H1 (cell line): ENCODE data around the gene GNG8. TPM values are rescaled to one million over a fixed set of nuclear protein-coding genes. Genes with fewer than 3 reads are reported as not detected.

Source experiments
- CHD1 ChIP-seq: IDR thresholded peaks from 2 replicates; pipeline ENCODE4 v1.6.1; 2012; ENCODE audit warnings: low read depth, low read length, improper control_type of control experiment
- CHD7 ChIP-seq: fragments of 300-600 bp; sonication (generic); IDR thresholded peaks from 2 replicates; pipeline ENCODE4 v1.7.1; 2012; ENCODE audit warnings: low read length, moderate library complexity, mild to moderate bottlenecking, inconsistent platforms; ENCODE audit not compliant: insufficient replicate concordance
- SIRT6 ChIP-seq: IDR thresholded peaks from one replicate; pipeline ENCODE4 v1.7.1; 2012; ENCODE audit warnings: low read length, inconsistent platforms
- polyA plus RNA-seq, 7 experiments: library from polyadenylated mRNA; depleted of rRNA in 3 of 7; stranded (reverse) in 5 of 7; unstranded in 2 of 7; fragments of >200 nt in 5 of 7; fragments of 200-250 nt in 2 of 7; gene quantifications; 1 replicate in 5 of 7; 2 replicates in 1 of 7; 4 replicates in 1 of 7; pipeline versions ENCODE4 v1.2.1 to v1.2.3, GENCODE V29; 2011 to 2013; ENCODE audit warnings: missing spikeins in 2 of 7, mixed read lengths in 2 of 7
- total RNA-seq: library from RNA; stranded (reverse); fragmentation: NEBNext Ultra II Directional; extraction: Animal tissue kit (Norgen Biotek cat#: 25700); gene quantifications from 2 replicates; pipeline ENCODE4 v1.2.1, GENCODE V29; 2021

The GNG8 gene
- total and polyA plus RNA-seq, 2 of the 8 experiments (the other 6 are each of a cell fraction or from before 2014, with no cell fraction given): not detected

DNA sequence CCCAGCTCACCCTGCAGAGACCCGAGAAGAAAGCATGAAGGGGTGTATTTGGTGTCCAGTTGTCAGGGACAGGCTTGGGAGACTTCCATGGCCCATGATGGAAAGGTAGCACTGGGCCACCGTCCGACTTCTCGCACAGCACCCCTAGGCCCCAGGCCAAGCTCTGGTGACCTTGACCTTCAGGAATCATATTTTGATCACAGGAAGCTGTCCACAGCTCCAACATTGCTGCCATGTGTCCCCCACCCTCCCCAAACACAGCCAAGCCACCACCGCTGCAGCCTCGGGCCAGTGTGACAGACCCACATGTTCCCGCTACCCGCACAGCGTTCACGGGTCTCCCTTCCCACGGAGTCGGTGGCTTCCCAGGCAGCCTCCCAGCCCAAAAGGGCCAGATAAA lies 10.3 kb downstream of the GNG8 start (continued):
- TF ChIP-seq CHD7: no peak
- no peak for TF ChIP-seq CHD1
- TF ChIP-seq SIRT6: no peak
